HepG2 (cell line): ENCODE results near the gene AMDHD1. TPM values are rescaled to one million over a fixed set of nuclear protein-coding genes. Genes with fewer than 3 reads are reported as not detected.

Experiments used
- FOSL1 ChIP-seq: sonication (generic); formaldehyde crosslinking; IDR thresholded peaks from 2 replicates; pipeline ENCODE4 v1.9.0; 2021; ENCODE audit warnings: missing genetic modification reagents, borderline replicate concordance
- NAIF1 ChIP-seq: sonication (generic); formaldehyde crosslinking; IDR thresholded peaks from 2 replicates; pipeline ENCODE4 v1.5.0; 2020; ENCODE audit warnings: mild to moderate bottlenecking, missing genetic modification reagents, borderline replicate concordance
- NR1H2 ChIP-seq: sonication (generic); formaldehyde crosslinking; IDR thresholded peaks from 2 replicates; pipeline ENCODE4 v1.8.1; 2022; ENCODE audit warnings: low read depth, missing genetic modification reagents, borderline replicate concordance
- RFX1 ChIP-seq: fragments of 450-650 bp; IDR thresholded peaks from 2 replicates; pipeline ENCODE4 v1.6.1; 2017
- SMAD3 ChIP-seq: sonication (generic); formaldehyde crosslinking; IDR thresholded peaks from 2 replicates; pipeline ENCODE4 v1.4.0; 2020; ENCODE audit warnings: missing genetic modification reagents
- SMAD9 ChIP-seq: sonication (generic); formaldehyde crosslinking; IDR thresholded peaks from 2 replicates; pipeline ENCODE4 v1.5.1; 2020; ENCODE audit warnings: mild to moderate bottlenecking, missing genetic modification reagents
- SP2 ChIP-seq: sonication (generic); formaldehyde crosslinking; IDR thresholded peaks from 2 replicates; pipeline ENCODE4 v1.5.1; 2020; ENCODE audit warnings: mild to moderate bottlenecking, missing genetic modification reagents
- SP5 ChIP-seq: IDR thresholded peaks from 2 replicates; pipeline ENCODE4 v1.6.1; 2016; ENCODE audit warnings: low read depth, borderline replicate concordance
- ZNF17 ChIP-seq: sonication (generic); formaldehyde crosslinking; IDR thresholded peaks from 2 replicates; pipeline ENCODE4 v1.5.0; 2020; ENCODE audit warnings: mild to moderate bottlenecking, missing genetic modification reagents
- ZNF468 ChIP-seq: sonication (generic); formaldehyde crosslinking; IDR thresholded peaks from 2 replicates; pipeline ENCODE4 v1.8.0; 2022; ENCODE audit warnings: mild to moderate bottlenecking, moderate library complexity, missing genetic modification reagents
- ZNF768 ChIP-seq: sonication (generic); formaldehyde crosslinking; IDR thresholded peaks from 2 replicates; pipeline ENCODE4 v1.4.0; 2020; ENCODE audit warnings: missing genetic modification reagents
- ZNF780A ChIP-seq: sonication (generic); formaldehyde crosslinking; IDR thresholded peaks from 2 replicates; pipeline ENCODE4 v1.8.0; 2022; ENCODE audit warnings: mild to moderate bottlenecking, missing genetic modification reagents, moderate library complexity
- ZNF891 ChIP-seq: sonication (generic); formaldehyde crosslinking; IDR thresholded peaks from 2 replicates; pipeline ENCODE4 v1.5.0; 2020; ENCODE audit warnings: mild to moderate bottlenecking, missing genetic modification reagents
- polyA plus RNA-seq, 8 experiments: library from polyadenylated mRNA; depleted of rRNA in 3 of 8; stranded (reverse) in 7 of 8; unstranded in 1 of 8; fragments of >200 nt; fragmentation: Illumina TruSeq in 4 of 8; extraction: Trizol in 4 of 8; gene quantifications; 2 replicates each; pipeline versions ENCODE4 v1.2.1 to v1.2.3, GENCODE V29; 2011 to 2016; ENCODE audit warnings: low read depth in 4 of 8, missing spikeins in 1 of 8, mixed read lengths in 1 of 8; ENCODE audit not compliant: insufficient read depth in 1 of 8
- total RNA-seq, 5 experiments: library from RNA; depleted of rRNA; stranded (reverse); fragments of >200 nt; fragmentation: Illumina TruSeq; extraction: Trizol; gene quantifications; 2 replicates each; pipeline ENCODE4 v1.2.3, GENCODE V29; 2016; ENCODE audit warnings: low read depth in 1 of 5
- TF ChIP-seq, protein P1 (sequence below): sonication (generic); formaldehyde crosslinking; IDR thresholded peaks from 2 replicates; pipeline ENCODE4 v1.4.0; 2020; ENCODE audit warnings: missing genetic modification reagents
- TF ChIP-seq, protein P2 (sequence below): sonication (generic); formaldehyde crosslinking; IDR thresholded peaks from 2 replicates; pipeline ENCODE4 v1.4.0; 2020; ENCODE audit warnings: mild to moderate bottlenecking, missing genetic modification reagents, borderline replicate concordance
- TF ChIP-seq, protein P3 (sequence below): IDR thresholded peaks from 2 replicates; pipeline ENCODE4 v1.6.1; 2016; ENCODE audit warnings: low read depth, missing genetic modification reagents, missing compliant biosample characterization
- TF ChIP-seq, protein P4 (sequence below): sonication (generic); formaldehyde crosslinking; IDR thresholded peaks from 2 replicates; pipeline ENCODE4 v1.8.0; 2022; ENCODE audit warnings: missing genetic modification reagents, mild to moderate bottlenecking, borderline replicate concordance

The AMDHD1 gene
- total and polyA plus RNA-seq, 2 of the 13 experiments (the other 11 are each of a cell fraction or from before 2014, with no cell fraction given): 6.5 to 29.6 TPM

DNA sequence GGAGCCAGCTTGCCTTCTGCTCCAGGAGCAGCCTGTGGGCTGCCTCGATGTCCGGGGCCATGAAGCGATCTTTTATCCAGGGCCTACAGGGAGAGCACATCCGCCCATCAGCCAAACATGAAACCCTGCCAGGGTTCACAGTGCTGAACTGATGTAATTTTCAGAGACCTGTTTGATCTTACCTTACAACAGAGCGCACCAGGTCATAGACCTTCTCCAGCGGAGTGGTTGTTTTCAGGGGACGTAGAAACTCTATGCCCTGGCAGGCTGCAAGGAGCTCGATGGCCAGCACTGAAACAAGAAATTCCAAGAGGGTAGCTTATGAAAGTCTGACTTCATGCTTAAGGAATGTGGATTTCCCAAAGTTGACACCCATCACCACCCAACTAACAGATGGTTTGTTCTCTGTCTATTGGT is 33.3 kb downstream of the AMDHD1 start (continued):
- TF ChIP-seq, protein P1, sequence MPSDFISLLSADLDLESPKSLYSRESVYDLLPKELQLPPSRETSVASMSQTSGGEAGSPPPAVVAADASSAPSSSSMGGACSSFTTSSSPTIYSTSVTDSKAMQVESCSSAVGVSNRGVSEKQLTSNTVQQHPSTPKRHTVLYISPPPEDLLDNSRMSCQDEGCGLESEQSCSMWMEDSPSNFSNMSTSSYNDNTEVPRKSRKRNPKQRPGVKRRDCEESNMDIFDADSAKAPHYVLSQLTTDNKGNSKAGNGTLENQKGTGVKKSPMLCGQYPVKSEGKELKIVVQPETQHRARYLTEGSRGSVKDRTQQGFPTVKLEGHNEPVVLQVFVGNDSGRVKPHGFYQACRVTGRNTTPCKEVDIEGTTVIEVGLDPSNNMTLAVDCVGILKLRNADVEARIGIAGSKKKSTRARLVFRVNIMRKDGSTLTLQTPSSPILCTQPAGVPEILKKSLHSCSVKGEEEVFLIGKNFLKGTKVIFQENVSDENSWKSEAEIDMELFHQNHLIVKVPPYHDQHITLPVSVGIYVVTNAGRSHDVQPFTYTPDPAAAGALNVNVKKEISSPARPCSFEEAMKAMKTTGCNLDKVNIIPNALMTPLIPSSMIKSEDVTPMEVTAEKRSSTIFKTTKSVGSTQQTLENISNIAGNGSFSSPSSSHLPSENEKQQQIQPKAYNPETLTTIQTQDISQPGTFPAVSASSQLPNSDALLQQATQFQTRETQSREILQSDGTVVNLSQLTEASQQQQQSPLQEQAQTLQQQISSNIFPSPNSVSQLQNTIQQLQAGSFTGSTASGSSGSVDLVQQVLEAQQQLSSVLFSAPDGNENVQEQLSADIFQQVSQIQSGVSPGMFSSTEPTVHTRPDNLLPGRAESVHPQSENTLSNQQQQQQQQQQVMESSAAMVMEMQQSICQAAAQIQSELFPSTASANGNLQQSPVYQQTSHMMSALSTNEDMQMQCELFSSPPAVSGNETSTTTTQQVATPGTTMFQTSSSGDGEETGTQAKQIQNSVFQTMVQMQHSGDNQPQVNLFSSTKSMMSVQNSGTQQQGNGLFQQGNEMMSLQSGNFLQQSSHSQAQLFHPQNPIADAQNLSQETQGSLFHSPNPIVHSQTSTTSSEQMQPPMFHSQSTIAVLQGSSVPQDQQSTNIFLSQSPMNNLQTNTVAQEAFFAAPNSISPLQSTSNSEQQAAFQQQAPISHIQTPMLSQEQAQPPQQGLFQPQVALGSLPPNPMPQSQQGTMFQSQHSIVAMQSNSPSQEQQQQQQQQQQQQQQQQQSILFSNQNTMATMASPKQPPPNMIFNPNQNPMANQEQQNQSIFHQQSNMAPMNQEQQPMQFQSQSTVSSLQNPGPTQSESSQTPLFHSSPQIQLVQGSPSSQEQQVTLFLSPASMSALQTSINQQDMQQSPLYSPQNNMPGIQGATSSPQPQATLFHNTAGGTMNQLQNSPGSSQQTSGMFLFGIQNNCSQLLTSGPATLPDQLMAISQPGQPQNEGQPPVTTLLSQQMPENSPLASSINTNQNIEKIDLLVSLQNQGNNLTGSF: no peak
- TF ChIP-seq SMAD9 (CRISPR knock-in tag): no peak
- TF ChIP-seq, protein P2, sequence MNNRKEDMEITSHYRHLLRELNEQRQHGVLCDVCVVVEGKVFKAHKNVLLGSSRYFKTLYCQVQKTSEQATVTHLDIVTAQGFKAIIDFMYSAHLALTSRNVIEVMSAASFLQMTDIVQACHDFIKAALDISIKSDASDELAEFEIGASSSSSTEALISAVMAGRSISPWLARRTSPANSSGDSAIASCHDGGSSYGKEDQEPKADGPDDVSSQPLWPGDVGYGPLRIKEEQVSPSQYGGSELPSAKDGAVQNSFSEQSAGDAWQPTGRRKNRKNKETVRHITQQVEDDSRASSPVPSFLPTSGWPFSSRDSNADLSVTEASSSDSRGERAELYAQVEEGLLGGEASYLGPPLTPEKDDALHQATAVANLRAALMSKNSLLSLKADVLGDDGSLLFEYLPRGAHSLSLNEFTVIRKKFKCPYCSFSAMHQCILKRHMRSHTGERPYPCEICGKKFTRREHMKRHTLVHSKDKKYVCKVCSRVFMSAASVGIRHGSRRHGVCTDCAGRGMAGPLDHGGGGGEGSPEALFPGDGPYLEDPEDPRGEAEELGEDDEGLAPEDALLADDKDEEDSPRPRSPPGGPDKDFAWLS (CRISPR knock-in tag): no peak
- TF ChIP-seq, protein P3, sequence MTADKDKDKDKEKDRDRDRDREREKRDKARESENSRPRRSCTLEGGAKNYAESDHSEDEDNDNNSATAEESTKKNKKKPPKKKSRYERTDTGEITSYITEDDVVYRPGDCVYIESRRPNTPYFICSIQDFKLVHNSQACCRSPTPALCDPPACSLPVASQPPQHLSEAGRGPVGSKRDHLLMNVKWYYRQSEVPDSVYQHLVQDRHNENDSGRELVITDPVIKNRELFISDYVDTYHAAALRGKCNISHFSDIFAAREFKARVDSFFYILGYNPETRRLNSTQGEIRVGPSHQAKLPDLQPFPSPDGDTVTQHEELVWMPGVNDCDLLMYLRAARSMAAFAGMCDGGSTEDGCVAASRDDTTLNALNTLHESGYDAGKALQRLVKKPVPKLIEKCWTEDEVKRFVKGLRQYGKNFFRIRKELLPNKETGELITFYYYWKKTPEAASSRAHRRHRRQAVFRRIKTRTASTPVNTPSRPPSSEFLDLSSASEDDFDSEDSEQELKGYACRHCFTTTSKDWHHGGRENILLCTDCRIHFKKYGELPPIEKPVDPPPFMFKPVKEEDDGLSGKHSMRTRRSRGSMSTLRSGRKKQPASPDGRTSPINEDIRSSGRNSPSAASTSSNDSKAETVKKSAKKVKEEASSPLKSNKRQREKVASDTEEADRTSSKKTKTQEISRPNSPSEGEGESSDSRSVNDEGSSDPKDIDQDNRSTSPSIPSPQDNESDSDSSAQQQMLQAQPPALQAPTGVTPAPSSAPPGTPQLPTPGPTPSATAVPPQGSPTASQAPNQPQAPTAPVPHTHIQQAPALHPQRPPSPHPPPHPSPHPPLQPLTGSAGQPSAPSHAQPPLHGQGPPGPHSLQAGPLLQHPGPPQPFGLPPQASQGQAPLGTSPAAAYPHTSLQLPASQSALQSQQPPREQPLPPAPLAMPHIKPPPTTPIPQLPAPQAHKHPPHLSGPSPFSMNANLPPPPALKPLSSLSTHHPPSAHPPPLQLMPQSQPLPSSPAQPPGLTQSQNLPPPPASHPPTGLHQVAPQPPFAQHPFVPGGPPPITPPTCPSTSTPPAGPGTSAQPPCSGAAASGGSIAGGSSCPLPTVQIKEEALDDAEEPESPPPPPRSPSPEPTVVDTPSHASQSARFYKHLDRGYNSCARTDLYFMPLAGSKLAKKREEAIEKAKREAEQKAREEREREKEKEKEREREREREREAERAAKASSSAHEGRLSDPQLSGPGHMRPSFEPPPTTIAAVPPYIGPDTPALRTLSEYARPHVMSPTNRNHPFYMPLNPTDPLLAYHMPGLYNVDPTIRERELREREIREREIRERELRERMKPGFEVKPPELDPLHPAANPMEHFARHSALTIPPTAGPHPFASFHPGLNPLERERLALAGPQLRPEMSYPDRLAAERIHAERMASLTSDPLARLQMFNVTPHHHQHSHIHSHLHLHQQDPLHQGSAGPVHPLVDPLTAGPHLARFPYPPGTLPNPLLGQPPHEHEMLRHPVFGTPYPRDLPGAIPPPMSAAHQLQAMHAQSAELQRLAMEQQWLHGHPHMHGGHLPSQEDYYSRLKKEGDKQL (CRISPR knock-in tag): no peak
- no peak for TF ChIP-seq SP5
- no peak for TF ChIP-seq SP2 (CRISPR knock-in tag)
- TF ChIP-seq ZNF468 (CRISPR knock-in tag): no peak
- TF ChIP-seq ZNF780A: no peak
- TF ChIP-seq, protein P4, sequence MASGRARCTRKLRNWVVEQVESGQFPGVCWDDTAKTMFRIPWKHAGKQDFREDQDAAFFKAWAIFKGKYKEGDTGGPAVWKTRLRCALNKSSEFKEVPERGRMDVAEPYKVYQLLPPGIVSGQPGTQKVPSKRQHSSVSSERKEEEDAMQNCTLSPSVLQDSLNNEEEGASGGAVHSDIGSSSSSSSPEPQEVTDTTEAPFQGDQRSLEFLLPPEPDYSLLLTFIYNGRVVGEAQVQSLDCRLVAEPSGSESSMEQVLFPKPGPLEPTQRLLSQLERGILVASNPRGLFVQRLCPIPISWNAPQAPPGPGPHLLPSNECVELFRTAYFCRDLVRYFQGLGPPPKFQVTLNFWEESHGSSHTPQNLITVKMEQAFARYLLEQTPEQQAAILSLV: no peak
- no peak for TF ChIP-seq NAIF1 (CRISPR knock-in tag)
- TF ChIP-seq ZNF17 (CRISPR knock-in tag): no peak
- no peak for TF ChIP-seq RFX1
- TF ChIP-seq FOSL1 (CRISPR knock-in tag): no peak
- no peak for TF ChIP-seq NR1H2 (CRISPR knock-in tag)
- TF ChIP-seq SMAD3: peak; percentile 71; the same call in 1 of the 2 replicates
- TF ChIP-seq ZNF891: no peak
- TF ChIP-seq ZNF768 (CRISPR knock-in tag): no peak
